ENCODE results near the gene CRYGN.

DNA sequence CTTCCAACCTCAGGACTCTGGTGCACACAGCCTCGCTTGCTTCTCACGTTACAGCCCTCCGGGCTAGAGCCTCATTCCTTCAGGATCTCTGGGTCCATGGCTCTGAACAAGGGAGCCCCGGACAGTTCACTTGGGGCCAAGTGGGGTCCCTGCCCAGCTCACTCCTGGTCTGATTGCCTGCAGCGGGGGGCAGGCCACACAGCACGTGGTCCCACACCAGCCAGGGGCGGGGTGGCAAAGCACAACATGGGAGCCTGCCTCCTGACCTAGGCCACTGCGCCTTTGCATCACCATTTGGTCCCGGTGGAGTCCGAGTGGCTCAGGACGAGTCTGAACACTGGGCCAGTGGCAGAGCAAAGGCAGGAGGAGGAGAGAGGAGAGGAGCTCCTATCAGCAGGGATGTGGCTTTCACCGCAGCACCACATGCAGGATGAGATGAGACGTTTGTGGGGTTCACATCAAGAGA, 13.4 kb upstream of the CRYGN start:
- no peak for TF ChIP-seq GABPA (IDR thresholded peaks at IDR 0.05; ENCODE audit: low read depth)
- TF ChIP-seq YY1 (IDR thresholded peaks at IDR 0.05; ENCODE audit: low read depth): no peak

Measured in SK-N-SH (cell line).